AG20443 (cell line): ENCODE measurements around the gene DCST2.
A peak's percentile ranks its signal among the peaks of the same experiment; 100 is the strongest.
"Not testable (repeated sequence)": the region's sequence is repeated elsewhere in the genome, so short reads cannot be mapped to it uniquely, and the experiment has no call there.

Source experiments
- DNase-seq: peaks from one replicate; pipeline ENCODE4 v3.0.0; 2012; ENCODE audit warnings: low spot score, mixed read lengths

Gene DCST2

GRCh38 chr1:154998818-154999570 lies 34.6 kb downstream of the DCST2 start:
- DNase-seq = peak; percentile 79

- DNase-seq = no peak
These were observed 35.3 kb downstream of the DCST2 start for GRCh38 chr1:154998201-154998780.

DNA sequence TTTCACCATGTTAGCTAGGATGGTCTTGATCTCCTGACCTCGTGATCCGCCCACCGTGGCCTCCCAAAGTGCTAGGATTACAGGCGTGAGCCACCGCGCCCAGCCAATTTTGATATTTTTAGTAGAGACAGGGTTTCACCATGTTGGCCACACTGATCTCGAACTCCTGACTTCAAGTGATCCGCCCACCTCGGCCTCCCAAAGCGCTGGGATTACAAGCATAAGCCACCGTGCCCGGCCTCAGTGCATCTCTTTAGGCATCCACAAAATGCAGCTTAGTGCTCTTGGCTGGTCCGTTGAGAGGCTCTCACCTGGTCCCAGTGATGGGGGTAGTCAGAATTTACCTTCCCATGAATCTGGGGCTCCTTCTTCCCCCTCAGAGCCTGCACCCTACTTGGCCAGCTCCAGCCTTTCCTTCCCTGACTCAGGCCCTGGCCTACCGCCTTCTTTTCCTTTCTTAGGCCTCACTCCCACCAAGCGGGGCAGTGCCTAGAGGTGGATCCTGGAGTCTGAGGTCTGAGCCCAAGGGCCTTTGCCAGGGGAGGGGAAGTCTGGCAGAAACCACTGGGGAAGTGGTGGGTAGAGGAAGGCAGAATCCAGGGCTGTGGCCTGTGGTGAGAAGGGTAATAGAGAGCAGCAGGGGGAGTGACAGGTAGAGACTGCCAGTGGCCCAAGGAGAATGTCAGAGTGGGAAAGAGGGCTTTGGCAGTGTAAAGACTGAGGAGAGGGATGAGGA lies 36.4 kb downstream of the DCST2 start:
- no peak for DNase-seq

- DNase-seq = peak; percentile 80
These were observed 38.1 kb downstream of the DCST2 start for GRCh38 chr1:154995301-154995983.

DNA sequence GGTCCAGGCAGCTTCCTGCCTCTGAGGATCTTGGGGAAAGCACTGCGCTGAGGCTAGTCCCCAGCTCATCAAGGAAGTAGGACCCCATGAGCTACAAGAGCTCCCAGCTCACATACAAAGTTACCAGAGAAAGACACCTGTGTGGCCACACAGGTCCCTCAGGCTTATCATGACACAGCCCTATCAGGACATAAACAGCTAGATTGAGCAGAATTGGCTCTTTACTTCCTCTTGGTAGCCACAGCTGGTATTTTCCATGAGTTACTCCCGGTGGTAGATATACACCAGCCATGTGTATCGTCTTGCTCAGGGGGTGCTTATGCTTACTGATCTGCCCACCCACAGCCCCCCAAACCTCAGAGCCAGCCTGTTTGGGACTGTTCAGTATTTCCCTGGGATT lies 39.0 kb downstream of the DCST2 start:
- DNase-seq = no peak

DNA sequence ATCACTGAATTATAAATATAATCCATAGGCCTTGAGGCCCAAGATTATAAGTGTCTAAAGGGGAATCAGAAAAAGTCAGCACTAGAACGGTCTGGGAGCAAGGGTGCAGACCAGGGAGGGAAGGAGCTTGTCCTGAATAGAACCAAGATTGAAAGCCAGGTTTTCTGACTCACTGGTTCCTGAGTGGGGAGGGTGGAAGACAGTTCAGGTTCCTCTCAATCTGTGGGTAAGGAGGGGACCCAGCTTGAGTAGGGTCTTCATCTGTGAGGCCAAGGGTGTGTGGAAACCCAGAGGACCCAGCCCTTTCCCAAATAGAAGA lies 39.4 kb downstream of the DCST2 start:
- DNase-seq = no peak

- no peak for DNase-seq
These were observed 39.9 kb downstream of the DCST2 start, which contains the start of gene LENEP for GRCh38 chr1:154993572-154994268. Gene LENEP (plus strand): TSS chr1:154993586. CDS start chr1:154993608, 22 bp downstream.

- DNase-seq = no peak
These were observed 40.6 kb downstream of the DCST2 start for GRCh38 chr1:154992721-154993571.

- DNase-seq = no peak
These were observed 43.3 kb downstream of the DCST2 start for GRCh38 chr1:154990276-154990675.

- no peak for DNase-seq
These were observed 44.3 kb downstream of the DCST2 start for GRCh38 chr1:154989195-154989860.

DNA sequence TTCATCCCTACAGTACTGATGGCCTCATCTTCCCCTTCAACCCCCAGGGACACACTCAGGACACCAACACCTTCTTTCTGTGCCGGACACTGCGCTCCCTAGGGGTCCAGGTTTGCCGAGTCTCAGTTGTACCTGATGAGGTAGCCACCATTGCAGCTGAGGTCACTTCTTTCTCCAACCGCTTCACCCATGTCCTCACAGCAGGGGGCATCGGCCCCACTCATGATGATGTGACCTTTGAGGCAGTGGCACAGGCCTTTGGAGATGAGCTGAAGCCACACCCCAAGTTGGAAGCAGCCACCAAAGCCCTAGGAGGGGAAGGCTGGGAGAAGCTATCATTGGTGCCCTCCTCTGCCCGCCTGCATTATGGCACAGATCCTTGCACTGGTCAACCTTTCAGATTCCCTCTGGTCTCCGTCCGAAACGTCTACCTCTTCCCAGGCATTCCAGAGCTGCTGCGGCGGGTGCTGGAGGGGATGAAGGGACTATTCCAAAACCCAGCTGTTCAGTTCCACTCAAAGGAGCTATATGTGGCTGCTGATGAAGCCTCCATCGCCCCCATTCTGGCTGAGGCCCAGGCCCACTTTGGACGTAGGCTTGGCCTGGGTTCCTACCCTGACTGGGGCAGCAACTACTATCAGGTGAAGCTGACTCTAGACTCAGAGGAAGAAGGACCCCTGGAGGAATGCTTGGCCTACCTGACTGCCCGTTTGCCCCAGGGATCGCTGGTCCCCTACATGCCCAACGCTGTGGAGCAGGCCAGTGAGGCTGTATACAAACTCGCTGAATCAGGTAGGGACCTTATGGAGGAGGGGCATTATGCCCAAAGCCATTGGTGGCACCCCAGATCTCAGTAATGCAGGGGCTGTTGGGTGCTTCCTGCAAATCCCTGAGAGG lies 45.3 kb downstream of the DCST2 start:
- no peak for DNase-seq

GRCh38 chr1:154987326-154987725 lies 46.3 kb downstream of the DCST2 start:
- DNase-seq = no peak

- DNase-seq = not testable (repeated sequence)
These were observed 46.8 kb downstream of the DCST2 start for GRCh38 chr1:154986736-154987135.

DNA sequence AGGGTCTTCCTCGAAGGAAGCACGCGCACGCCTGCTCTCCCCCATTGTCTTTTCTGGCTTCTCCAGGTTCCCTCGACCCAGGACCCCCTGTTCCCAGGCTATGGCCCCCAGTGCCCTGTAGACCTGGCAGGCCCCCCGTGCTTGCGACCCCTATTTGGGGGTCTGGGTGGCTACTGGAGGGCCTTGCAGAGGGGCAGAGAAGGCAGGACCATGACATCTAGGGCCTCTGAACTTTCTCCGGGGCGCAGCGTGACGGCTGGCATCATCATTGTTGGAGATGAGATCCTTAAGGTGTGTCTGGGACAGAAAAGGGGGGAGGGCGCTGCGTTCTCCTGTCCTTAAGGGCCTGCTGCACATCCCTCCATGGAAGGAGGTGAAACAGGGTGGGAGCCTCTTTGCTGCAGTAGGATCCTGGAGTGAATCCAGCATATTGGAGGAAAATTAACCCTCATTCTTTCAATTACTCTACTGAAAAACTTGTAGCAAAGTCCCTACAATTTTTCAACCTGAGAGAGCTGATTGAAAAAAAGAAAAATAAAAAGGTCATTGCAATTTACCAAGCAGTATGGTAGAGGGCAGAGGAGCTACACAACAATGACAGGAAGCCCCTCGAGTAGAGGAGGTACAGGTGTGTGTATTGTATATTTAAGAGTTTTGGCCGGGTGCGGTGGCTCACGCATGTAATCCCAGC lies 49.7 kb downstream of the DCST2 start:
- DNase-seq = no peak

GRCh38 chr1:154982897-154983648 lies 50.5 kb downstream of the DCST2 start, which contains the start of gene FLAD1:
Gene FLAD1 (plus strand): TSS chr1:154983344. CDS start chr1:154983695, 351 bp downstream.
- peak; percentile 97 for DNase-seq

GRCh38 chr1:154982341-154982740 lies 51.2 kb downstream of the DCST2 start:
- DNase-seq = no peak

DNA sequence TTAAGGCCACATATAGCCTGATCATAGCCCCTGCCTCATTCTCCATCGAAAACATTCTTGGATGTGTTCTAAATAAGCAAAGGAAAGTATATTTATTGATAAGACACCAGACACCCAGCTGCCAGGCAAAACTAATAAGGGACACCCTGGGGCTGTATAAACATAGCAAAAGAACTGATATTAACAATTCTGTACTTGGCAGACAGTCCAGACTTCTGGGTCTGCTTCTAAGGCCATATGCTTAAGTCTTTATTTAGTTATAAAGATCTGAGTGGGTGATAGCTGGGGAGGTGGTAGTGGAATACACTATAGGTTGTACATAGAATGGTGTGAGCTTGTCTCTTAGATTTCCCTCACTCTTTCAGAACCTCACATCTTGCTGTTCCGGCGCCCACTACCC lies 55.2 kb downstream of the DCST2 start:
- no peak for DNase-seq

DNA sequence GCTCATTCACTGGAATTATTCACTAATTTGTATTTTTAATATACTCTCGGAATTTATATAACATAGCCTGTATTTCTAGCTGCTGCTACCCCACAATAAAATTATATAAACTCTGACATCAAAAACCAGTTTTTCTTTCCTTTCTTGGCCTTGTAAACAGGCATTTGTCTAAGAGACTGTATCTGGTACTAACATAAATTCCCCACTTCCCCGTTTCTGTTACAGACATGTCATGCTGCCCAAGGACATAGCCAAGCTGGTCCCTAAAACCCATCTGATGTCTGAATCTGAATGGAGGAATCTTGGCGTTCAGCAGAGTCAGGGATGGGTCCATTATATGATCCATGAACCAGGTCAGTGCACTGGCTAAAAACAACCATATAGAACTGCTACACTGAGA lies 55.8 kb downstream of the DCST2 start:
- DNase-seq = not testable (repeated sequence)
